Stimulated activated CD4-positive, alpha-beta T cell treated with anti-CD3 and anti-CD28 coated beads, Interleukin-15, amount 100 ng/mL, for 48 hours (primary cell): ENCODE data around the gene METRN.

Experiments used
- DNase-seq, 2 donors: peaks; one replicate each; pipeline ENCODE4 v3.0.0-alpha.2; 2020; ENCODE audit warnings: low read depth in 2 of 2

The METRN gene

GRCh38 chr16:759110-759910, 44.4 kb downstream of the METRN start:
- DNase-seq: no peak

GRCh38 chr16:760065-760464, 45.1 kb downstream of the METRN start:
- DNase-seq: no peak

- no peak for DNase-seq
Observed at GRCh38 chr16:760545-761343, 45.8 kb downstream of the METRN start, which contains the start of gene MSLN. Gene MSLN (plus strand): TSS chr16:760734. CDS start chr16:762681, 1,947 bp downstream.

GRCh38 chr16:761625-762513, 47.0 kb downstream of the METRN start:
- DNase-seq: no peak

GRCh38 chr16:762595-763268, 47.8 kb downstream of the METRN start:
- DNase-seq: no peak

- DNase-seq: no peak
Observed at GRCh38 chr16:763369-764183, 48.7 kb downstream of the METRN start.

GRCh38 chr16:764184-764750, 49.3 kb downstream of the METRN start:
- no peak for DNase-seq

GRCh38 chr16:764848-765487, 50.0 kb downstream of the METRN start:
- DNase-seq: no peak

- DNase-seq: no peak
Observed at GRCh38 chr16:765488-765865, 50.6 kb downstream of the METRN start.

- DNase-seq: no peak
Observed at GRCh38 chr16:766008-766819, 51.3 kb downstream of the METRN start.

- DNase-seq: no peak
Observed at GRCh38 chr16:766820-767640, 52.1 kb downstream of the METRN start.

- no peak for DNase-seq
Observed at GRCh38 chr16:767743-768235, 52.9 kb downstream of the METRN start.

GRCh38 chr16:768428-768827, 53.5 kb downstream of the METRN start:
- DNase-seq: no peak
